IPS DF 6.9 (cell line): ENCODE measurements around the gene LRP5.
"Not testable (repeated sequence)": the region's sequence is repeated elsewhere in the genome, so short reads cannot be mapped to it uniquely, and the experiment has no call there.

ENCODE experiments used
- DNase-seq: peaks from one replicate; pipeline ENCODE4 v3.0.0-alpha.2; 2013; ENCODE audit warnings: low read depth, low spot score
- H3K27ac ChIP-seq: one replicate; pipeline ENCODE4 v1.5.1; 2013; ENCODE audit warnings: low read length, control low read depth
- H3K27me3 ChIP-seq: 2 replicates; pipeline ENCODE4 v1.6.1; 2013; ENCODE audit warnings: mild to moderate bottlenecking, low read length; ENCODE audit not compliant: control insufficient read depth, insufficient read depth
- H3K36me3 ChIP-seq: 2 replicates; pipeline ENCODE4 v1.6.1; 2013; ENCODE audit warnings: low read length; ENCODE audit not compliant: control insufficient read depth, insufficient read depth
- H3K4me1 ChIP-seq: 2 replicates; pipeline ENCODE4 v1.6.1; 2013; ENCODE audit warnings: low read length; ENCODE audit not compliant: control insufficient read depth, insufficient read depth
- H3K4me3 ChIP-seq: 2 replicates; pipeline ENCODE4 v1.5.1; 2013; ENCODE audit warnings: mild to moderate bottlenecking, low read length
- H3K9me3 ChIP-seq: 2 replicates; pipeline ENCODE4 v1.6.1; 2013; ENCODE audit warnings: low read length, inconsistent platforms; ENCODE audit not compliant: control insufficient read depth, insufficient read depth
- WGBS: extraction: QIAGEN DNeasy Blood & Tissue Kit; methylation state at CpG from one replicate; pipeline ENCODE4 v1.1.7; 2013; ENCODE audit warnings: mixed read lengths, missing lambda C conversion rate; ENCODE audit not compliant: insufficient read length, insufficient coverage; 5-methylcytosine and 5-hydroxymethylcytosine counted together

LRP5 gene

DNA sequence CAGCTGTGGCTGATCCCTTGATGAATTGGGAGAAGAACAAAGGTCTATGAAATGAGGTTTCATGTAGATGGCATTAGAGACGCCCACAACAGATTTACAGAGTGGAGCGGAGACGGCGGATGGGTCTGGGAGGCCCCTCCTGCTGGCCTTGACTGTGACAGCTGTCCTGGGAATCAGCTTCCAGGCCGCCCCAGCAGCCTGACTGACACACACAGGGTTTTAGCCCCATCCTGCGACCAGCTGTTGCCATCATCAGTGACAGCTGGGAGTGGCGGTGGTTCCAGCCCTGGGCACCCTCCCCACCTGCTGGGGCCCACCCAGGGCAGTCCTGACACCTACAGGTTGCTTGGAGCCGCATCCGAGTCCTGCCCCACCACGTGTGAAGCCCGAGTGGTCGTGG, 84.1 kb downstream of the LRP5 start:
- Histone ChIP-seq H3K4me3 (no peak overlapping the region), H3K4me1 (no peaks in the 10 kb centered on the region), H3K9me3 (no peaks in the 10 kb centered on the region), H3K36me3 (peaks cover 3% of the 10 kb centered on the region; the same call in 1 of the 2 replicates), H3K27ac (no peak overlapping the region), H3K27me3 (no peaks in the 10 kb centered on the region)
- DNase-seq = no peak
- no CpG with 5 or more reads among the region's 12 CpGs for WGBS

GRCh38 chr11:68397256-68397655, 84.9 kb downstream of the LRP5 start:
- H3K27me3 ChIP-seq = no peaks in the 10 kb centered on the region
- H3K4me3 ChIP-seq = no peak overlapping the region
- no peak for DNase-seq
- H3K27ac ChIP-seq = no peak overlapping the region
- no peaks in the 10 kb centered on the region; the same call in 1 of the 2 replicates for H3K36me3 ChIP-seq
- no peaks in the 10 kb centered on the region for H3K4me1 ChIP-seq
- H3K9me3 ChIP-seq = no peaks in the 10 kb centered on the region
- no CpG with 5 or more reads among the region's 14 CpGs for WGBS

- Histone ChIP-seq H3K27me3 (no peaks in the 10 kb centered on the region), H3K4me1 (no peaks in the 10 kb centered on the region), H3K27ac (no peak overlapping the region), H3K4me3 (no peak overlapping the region), H3K9me3 (no peaks in the 10 kb centered on the region), H3K36me3 (peaks cover 6% of the 10 kb centered on the region; the same call in 1 of the 2 replicates)
- WGBS = no CpG with 5 or more reads among the region's 17 CpGs
- no peak for DNase-seq
These were observed 86.8 kb downstream of the LRP5 start for GRCh38 chr11:68398995-68399851.

DNA sequence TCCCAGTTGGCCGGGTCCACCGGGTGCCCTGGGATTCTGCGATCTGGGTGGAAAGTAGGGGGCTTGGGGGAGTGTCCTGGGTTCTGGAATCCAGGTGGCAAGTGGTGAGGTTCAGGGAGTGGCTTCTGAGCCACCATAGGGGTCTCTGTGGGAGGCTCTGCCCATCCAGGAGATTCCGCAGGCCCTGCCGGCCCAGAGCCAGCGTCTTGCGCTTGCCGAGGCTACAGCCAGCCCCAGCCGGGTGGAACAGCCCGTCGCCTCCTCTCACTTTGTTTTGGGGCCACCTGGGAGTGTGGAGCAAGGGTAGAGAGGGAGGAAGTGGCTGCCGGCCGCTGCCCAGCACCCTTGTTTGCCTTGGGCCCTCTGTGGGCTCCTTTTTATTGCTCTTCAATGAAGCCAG, 87.5 kb downstream of the LRP5 start:
- no CpG with 5 or more reads among the region's 13 CpGs for WGBS
- no peaks in the 10 kb centered on the region for H3K4me1 ChIP-seq
- DNase-seq = no peak
- no peak overlapping the region for H3K27ac ChIP-seq
- no peaks in the 10 kb centered on the region for H3K9me3 ChIP-seq
- H3K27me3 ChIP-seq = no peaks in the 10 kb centered on the region
- H3K4me3 ChIP-seq = no peak overlapping the region
- peaks cover 6% of the 10 kb centered on the region; the same call in 1 of the 2 replicates for H3K36me3 ChIP-seq

DNA sequence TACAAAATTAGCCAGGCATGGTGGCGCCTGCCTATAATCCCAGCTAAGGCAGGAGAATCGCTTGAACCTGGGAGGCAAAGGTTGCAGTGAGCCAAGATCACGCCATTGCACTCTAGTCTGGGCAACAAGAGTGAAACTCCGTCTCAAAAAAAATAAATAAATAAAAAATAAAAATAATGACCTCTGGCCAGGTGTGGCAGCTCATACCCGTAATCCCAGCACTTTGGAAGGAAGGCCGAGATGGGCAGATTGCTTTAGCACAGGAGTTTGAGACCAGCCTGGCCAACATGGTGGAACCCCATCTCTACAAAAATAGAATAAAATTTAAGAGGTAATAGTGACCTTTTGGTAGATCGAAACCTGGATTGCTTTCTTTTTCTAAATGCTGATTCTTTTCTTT, 88.2 kb downstream of the LRP5 start:
- H3K4me3 ChIP-seq, H3K36me3 ChIP-seq, H3K4me1 ChIP-seq, H3K27me3 ChIP-seq, DNase-seq, H3K9me3 ChIP-seq, H3K27ac ChIP-seq: not testable (repeated sequence)
- WGBS = no CpG with 5 or more reads among the region's 7 CpGs

GRCh38 chr11:68401856-68402255, 89.5 kb downstream of the LRP5 start:
- H3K36me3 ChIP-seq = peaks cover 10% of the 10 kb centered on the region; the same call in 1 of the 2 replicates
- no peaks in the 10 kb centered on the region for H3K4me1 ChIP-seq
- DNase-seq = no peak
- no peaks in the 10 kb centered on the region for H3K27me3 ChIP-seq
- H3K4me3 ChIP-seq = no peak overlapping the region
- WGBS = no CpG with 5 or more reads among the region's 7 CpGs
- no peaks in the 10 kb centered on the region for H3K9me3 ChIP-seq
- H3K27ac ChIP-seq = no peak overlapping the region

GRCh38 chr11:68402355-68403031, 90.1 kb downstream of the LRP5 start:
- Histone ChIP-seq H3K4me3 (no peak overlapping the region), H3K4me1 (no peaks in the 10 kb centered on the region), H3K9me3 (no peaks in the 10 kb centered on the region), H3K27me3 (no peaks in the 10 kb centered on the region), H3K36me3 (peaks cover 10% of the 10 kb centered on the region; the same call in 1 of the 2 replicates), H3K27ac (no peak overlapping the region)
- no CpG with 5 or more reads among the region's 15 CpGs for WGBS
- DNase-seq = peak; percentile 13

DNA sequence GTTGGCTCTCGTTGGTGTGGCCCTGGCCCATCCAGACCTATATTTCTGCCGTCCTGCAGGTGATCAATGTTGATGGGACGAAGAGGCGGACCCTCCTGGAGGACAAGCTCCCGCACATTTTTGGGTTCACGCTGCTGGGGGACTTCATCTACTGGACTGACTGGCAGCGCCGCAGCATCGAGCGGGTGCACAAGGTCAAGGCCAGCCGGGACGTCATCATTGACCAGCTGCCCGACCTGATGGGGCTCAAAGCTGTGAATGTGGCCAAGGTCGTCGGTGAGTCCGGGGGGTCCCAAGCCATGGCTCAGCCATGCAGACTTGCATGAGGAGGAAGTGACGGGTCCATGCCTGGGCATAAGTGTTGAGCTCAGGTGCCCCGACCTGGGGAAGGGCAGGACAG, 91.0 kb downstream of the LRP5 start:
- H3K9me3 ChIP-seq = no peaks in the 10 kb centered on the region
- no peak overlapping the region for H3K4me3 ChIP-seq
- no peak for DNase-seq
- no peaks in the 10 kb centered on the region for H3K4me1 ChIP-seq
- peaks cover 10% of the 10 kb centered on the region; the same call in 1 of the 2 replicates for H3K36me3 ChIP-seq
- no CpG with 5 or more reads among the region's 18 CpGs for WGBS
- no peak overlapping the region for H3K27ac ChIP-seq
- H3K27me3 ChIP-seq = no peaks in the 10 kb centered on the region

- Histone ChIP-seq H3K27me3 (no peaks in the 10 kb centered on the region), H3K9me3 (no peaks in the 10 kb centered on the region), H3K4me1 (no peaks in the 10 kb centered on the region), H3K27ac (no peak overlapping the region), H3K4me3 (no peak overlapping the region), H3K36me3 (peaks cover 10% of the 10 kb centered on the region; the same call in 1 of the 2 replicates)
- WGBS = no CpG with 5 or more reads among the region's 12 CpGs
- no peak for DNase-seq
These were observed 91.4 kb downstream of the LRP5 start for GRCh38 chr11:68403831-68404230.

DNA sequence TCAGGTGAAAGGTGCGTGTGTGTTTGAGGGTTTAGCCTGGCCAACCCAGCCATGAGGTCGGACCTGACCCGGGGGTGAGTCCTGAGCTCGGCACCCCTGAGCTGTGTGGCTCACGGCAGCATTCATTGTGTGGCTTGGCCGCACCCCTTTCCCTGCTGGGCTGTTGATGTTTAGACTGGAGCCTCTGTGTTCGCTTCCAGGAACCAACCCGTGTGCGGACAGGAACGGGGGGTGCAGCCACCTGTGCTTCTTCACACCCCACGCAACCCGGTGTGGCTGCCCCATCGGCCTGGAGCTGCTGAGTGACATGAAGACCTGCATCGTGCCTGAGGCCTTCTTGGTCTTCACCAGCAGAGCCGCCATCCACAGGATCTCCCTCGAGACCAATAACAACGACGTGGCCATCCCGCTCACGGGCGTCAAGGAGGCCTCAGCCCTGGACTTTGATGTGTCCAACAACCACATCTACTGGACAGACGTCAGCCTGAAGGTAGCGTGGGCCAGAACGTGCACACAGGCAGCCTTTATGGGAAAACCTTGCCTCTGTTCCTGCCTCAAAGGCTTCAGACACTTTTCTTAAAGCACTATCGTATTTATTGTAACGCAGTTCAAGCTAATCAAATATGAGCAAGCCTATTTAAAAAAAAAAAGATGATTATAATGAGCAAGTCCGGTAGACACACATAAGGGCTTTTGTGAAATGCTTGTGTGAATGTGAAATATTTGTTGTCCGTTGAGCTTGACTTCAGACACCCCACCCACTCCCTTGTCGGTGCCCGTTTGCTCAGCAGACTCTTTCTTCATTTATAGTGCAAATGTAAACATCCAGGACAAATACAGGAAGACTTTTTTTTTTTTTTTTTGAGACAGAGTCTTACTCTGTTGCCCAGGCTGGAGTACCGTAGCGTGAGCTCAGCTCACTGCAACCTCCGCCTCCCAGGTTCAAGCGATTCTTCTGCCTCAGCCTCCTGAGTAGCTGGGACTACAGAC, 94.2 kb downstream of the LRP5 start:
- DNase-seq = no peak

More for the DNA sequence above, 94.2 kb downstream of the LRP5 start:
- no CpG with 5 or more reads among the region's 34 CpGs for WGBS
- Histone ChIP-seq H3K4me3 (no peak overlapping the region), H3K27ac (no peak overlapping the region), H3K36me3 (peaks cover 17% of the 10 kb centered on the region), H3K4me1 (no peaks in the 10 kb centered on the region), H3K9me3 (no peaks in the 10 kb centered on the region), H3K27me3 (no peaks in the 10 kb centered on the region)
